Hair follicular keratinocyte (primary cell): ENCODE data around the gene IMPDH2. TPM values are rescaled to one million over a fixed set of nuclear protein-coding genes. Genes with fewer than 3 reads are reported as not detected.

Experiments used
- total RNA-seq: library from RNA; depleted of rRNA; stranded (reverse); fragments of >200 nt; gene quantifications from 2 replicates; pipeline ENCODE4 v1.2.3, GENCODE V29; 2015

IMPDH2 gene
- 254 and 314 TPM in 2 replicates for total RNA-seq

DNA sequence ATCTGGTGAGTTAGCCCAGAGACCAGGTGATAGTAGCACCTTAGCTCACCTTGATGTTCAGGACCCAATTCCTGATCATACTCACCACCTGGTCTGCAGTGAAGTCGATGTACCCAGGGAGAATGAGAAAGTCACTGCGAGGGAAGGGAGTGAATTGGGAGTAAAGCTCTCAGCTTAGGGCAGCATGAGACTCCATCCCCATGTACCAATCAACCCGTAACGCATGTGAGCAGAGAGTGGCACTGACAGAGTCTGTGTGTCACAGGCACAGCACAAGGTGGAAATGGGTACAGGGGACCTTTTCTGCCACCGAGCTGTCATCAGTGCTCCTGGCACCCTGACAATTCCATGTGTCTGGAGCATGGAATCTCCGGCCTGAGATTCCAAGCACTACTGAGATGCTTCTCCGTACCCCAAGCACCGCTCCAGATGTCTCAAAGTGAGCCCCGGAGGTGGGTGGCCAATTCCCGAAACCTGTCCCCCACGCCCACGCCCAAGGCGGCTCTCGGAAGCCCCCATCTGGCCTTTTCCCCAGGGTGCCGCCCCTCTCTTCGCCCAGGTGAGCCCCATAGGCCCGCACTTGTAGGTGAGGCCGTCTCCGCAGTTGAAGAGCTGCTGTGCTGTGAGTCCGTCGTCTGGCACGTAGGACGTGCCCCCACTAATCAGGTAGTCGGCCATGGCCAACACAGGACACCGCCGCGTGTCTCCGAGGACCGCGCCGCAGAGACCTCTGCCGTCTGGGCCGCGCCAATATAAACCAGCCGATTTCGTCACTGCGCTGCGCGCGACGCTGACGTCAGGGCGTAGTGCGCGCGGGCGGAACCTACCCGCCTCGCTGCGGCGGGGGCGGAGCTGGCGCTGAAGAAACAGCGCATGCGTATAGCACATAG lies at the start of gene IMPDH2:
IMPDH2 (minus strand) TSS at position 726 of the 890 bp plus-strand sequence; CDS start at position 678, 48 bp downstream.

DNA sequence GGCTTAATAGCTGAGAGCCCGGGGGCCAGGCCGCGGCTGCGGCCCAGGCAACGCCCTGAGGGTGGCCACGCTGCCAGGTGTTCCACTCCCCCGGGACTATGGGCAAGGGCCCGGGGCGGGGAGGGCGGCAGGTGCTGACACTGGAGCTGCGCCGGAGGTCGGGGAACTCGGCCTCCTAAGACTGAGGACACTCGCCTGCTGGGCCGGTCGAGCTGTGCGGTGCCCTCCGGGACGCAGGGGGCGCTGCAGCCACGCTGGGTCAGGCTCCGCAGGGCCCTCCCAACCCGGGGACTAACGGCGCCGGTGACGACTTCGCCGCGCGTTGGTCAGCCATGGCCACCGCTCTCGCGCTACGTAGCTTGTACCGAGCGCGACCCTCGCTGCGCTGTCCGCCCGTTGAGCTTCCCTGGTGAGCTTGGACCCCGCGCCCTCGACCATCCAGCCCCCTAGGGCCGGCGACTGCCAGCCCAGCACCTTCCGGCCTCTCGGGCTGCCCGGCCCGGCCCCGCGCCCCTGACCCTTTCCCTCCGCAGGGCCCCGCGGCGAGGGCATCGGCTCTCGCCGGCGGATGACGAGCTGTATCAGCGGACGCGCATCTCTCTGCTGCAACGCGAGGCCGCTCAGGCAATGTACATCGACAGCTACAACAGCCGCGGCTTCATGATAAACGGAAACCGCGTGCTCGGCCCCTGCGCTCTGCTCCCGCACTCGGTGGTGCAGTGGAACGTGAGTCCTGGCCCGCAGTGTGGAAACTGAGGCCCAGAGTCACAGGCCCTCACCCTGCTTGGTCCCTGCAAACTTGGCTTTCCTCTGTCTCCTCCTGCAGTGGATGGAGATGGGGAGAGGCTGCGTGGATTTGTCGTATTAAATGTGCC lies 7.1 kb downstream of the IMPDH2 start, which contains the start of gene NDUFAF3:
NDUFAF3 (plus strand) TSS at position 309 of the 875 bp plus-strand sequence; CDS start at position 333, 24 bp downstream.

DNA sequence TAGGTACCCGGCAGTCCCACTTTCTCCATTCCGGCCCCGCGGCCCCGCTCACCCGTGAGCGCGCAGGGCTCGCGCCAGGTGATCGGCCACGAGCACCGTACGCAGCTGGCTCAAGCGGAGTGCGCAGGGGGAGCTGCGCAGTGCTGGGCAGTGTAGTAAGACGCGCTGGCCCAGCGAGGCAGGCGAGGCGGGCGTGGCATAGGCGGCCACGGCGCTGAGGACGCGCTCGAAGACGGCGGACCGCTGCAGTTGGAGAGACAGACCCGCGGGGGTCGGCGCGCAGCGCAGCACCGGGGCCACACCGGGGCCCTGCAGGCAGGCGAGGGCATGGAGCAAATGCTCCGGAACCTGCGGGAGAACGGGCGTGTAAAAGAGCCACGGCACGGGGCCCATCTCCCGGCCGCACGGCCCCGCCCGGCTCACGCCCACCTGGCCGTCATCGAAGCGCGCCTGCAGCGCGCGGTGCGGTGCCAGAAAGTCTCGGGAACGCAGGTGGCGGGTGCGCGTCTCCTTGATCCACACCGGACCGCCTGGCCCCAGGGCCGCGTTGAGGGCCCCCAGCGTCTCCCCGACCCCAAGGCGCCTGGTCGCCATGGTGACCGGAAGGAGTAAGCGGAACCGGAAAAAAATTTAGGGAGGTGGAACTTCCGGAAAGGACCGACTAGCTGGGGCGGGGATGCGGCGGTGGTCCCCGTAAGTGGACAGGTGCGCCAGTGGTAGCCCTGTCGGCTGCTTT lies 11.1 kb downstream of the IMPDH2 start, which contains the start of gene DALRD3:
DALRD3 (minus strand) TSS at position 610 of the 736 bp plus-strand sequence; CDS start at position 594, 16 bp downstream.

DNA sequence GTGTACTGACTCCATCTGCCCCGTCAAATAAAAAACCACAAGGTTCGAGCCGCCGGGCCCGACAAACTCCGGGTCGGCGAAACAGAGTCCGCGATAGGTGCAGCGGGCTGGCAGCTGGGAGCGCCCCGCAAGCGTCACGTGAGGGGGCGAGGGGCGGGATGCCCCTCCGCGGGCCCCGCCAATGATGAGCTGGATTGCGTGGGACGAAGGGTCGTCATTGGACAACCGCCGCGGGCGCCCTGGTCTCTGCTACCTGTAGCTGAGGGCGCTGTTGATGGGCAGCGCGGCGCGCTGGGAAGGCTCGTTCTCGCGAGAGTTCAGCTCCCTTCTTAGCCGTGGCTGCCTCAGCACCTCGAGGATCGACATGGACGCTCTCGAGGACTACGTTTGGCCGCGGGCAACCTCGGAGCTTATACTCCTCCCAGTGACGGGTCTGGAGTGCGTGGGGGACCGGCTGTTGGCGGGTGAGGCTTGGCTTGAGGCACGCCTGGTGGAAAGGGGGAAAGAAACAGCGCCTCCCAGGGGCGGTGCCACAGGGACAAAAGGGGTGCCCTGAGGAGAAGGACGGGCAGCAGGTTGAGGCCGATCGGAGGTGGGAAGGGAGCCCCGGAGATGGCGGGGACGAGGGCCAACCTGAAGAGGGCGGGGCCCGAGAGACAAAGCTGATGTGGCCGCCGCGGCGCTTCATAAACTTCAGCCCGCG lies 22.0 kb downstream of the IMPDH2 start, which contains the start of gene WDR6:
WDR6 (plus strand) TSS at position 324 of the 703 bp plus-strand sequence; CDS start at position 365, 41 bp downstream.

DNA sequence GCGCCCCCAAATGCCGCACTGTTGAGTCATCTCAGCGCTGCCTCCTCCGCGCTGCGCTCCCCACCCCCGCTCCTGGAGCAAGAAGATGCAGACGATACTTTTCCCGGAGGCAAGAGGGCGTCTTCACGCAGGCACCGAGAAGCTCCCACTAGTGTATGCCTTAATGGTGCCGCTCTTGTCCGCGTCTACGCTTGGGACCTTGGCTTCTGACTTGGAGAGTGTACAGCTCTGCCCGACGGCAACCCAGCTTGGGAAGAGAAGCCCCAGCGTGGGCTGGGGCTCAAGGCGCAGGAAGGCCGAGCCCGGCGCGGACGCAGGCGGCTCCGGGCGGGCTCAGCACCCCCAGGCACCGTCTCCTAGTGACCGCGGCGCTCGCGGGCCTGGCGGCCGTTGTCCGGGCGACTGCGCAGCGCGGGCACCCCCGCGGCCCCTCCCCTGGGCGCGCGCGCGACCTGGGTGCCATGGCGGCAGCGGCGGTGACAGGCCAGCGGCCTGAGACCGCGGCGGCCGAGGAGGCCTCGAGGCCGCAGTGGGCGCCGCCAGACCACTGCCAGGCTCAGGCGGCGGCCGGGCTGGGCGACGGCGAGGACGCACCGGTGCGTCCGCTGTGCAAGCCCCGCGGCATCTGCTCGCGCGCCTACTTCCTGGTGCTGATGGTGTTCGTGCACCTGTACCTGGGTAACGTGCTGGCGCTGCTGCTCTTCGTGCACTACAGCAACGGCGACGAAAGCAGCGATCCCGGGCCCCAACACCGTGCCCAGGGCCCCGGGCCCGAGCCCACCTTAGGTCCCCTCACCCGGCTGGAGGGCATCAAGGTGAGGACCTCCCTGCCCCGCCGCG lies 39.2 kb downstream of the IMPDH2 start, which contains the start of gene P4HTM:
P4HTM (plus strand) TSS at position 446 of the 840 bp plus-strand sequence; CDS start at position 462, 16 bp downstream.

Other genes starting within 250 kb of the IMPDH2 start
- gene PRKAR2A, start 181.5 kb downstream of the IMPDH2 start, total RNA-seq = 26.9 and 29.5 TPM in 2 replicates
- gene SLC25A20, start 130.5 kb downstream of the IMPDH2 start, total RNA-seq = 8.1 and 15.5 TPM in 2 replicates
- 51.1 and 69.0 TPM in 2 replicates for gene ARIH2, start 110.6 kb downstream of the IMPDH2 start, total RNA-seq
- gene P4HTM, start 39.2 kb downstream of the IMPDH2 start, total RNA-seq = 2.2 and 3.5 TPM in 2 replicates
- gene WDR6, start 22.0 kb downstream of the IMPDH2 start, total RNA-seq = 43.7 and 44.7 TPM in 2 replicates
- 67.4 and 78.1 TPM in 2 replicates for gene DALRD3, start 10.8 kb downstream of the IMPDH2 start, total RNA-seq
- 163 and 199 TPM in 2 replicates for gene NDUFAF3, start 7.3 kb downstream of the IMPDH2 start, total RNA-seq
- gene QRICH1, start 64.7 kb upstream of the IMPDH2 start, total RNA-seq = 53.3 and 54.4 TPM in 2 replicates
- gene QARS1, start 75.4 kb upstream of the IMPDH2 start, total RNA-seq = 203 and 241 TPM in 2 replicates
- 35.6 and 39.5 TPM in 2 replicates for gene USP19, start 91.4 kb upstream of the IMPDH2 start, total RNA-seq
- 119 and 120 TPM in 2 replicates for gene LAMB2, start 103.7 kb upstream of the IMPDH2 start, total RNA-seq
- 29.8 and 47.6 TPM in 2 replicates for gene CCDC71, start 136.9 kb upstream of the IMPDH2 start, total RNA-seq
- 20.1 and 28.8 TPM in 2 replicates for gene KLHDC8B, start 142.2 kb upstream of the IMPDH2 start, total RNA-seq
- 0.70 and 1.0 TPM in 2 replicates for gene C3orf62, start 247.8 kb upstream of the IMPDH2 start, total RNA-seq